Neuronal stem cell (in vitro differentiated cells): ENCODE data around the gene CAMK2B.
A peak's percentile ranks its signal among the peaks of the same experiment; 100 is the strongest.

ENCODE experiments used
- DNase-seq: peaks from one replicate; pipeline ENCODE4 v3.0.0-alpha.2; 2013; ENCODE audit warnings: low spot score
- H2AFZ ChIP-seq: one replicate; pipeline ENCODE4 v1.6.1; 2013; ENCODE audit warnings: mild to moderate bottlenecking, low read length, inconsistent platforms
- H2AK5ac ChIP-seq: 2 replicates; pipeline ENCODE4 v1.6.1; 2013; ENCODE audit warnings: low read depth, mild to moderate bottlenecking, inconsistent platforms, low read length, moderate library complexity, mixed read lengths
- H2BK120ac ChIP-seq: 2 replicates; pipeline ENCODE4 v1.6.1; 2013; ENCODE audit warnings: low read depth, mild to moderate bottlenecking, inconsistent platforms, low read length, moderate library complexity, mixed read lengths
- H2BK12ac ChIP-seq: one replicate; pipeline ENCODE4 v1.6.1; 2013; ENCODE audit warnings: low read length, inconsistent platforms
- H2BK15ac ChIP-seq: 2 replicates; pipeline ENCODE4 v1.6.1; 2013; ENCODE audit warnings: mild to moderate bottlenecking, low read length, inconsistent platforms, mixed read lengths
- H2BK5ac ChIP-seq: one replicate; pipeline ENCODE4 v1.6.1; 2013; ENCODE audit warnings: inconsistent platforms, mild to moderate bottlenecking, low read length, moderate library complexity
- H3K14ac ChIP-seq: one replicate; pipeline ENCODE4 v1.6.1; 2013; ENCODE audit warnings: low read length, inconsistent platforms
- H3K18ac ChIP-seq: 2 replicates; pipeline ENCODE4 v1.6.1; 2013; ENCODE audit warnings: low read length, inconsistent platforms
- H3K23ac ChIP-seq: 2 replicates; pipeline ENCODE4 v1.6.1; 2013; ENCODE audit warnings: low read depth, mild to moderate bottlenecking, mixed read lengths, low read length, inconsistent platforms; ENCODE audit not compliant: poor library complexity
- H3K27ac ChIP-seq: replicated peaks from 3 replicates; pipeline ENCODE4 v1.5.1; 2013; ENCODE audit warnings: low read length, inconsistent platforms
- H3K27me3 ChIP-seq, 3 experiments: 2 replicates each; pipeline ENCODE4 v1.6.1; 2013; ENCODE audit warnings: low read length in 3 of 3, mild to moderate bottlenecking in 2 of 3, inconsistent platforms in 1 of 3, low read depth in 1 of 3, mixed read lengths in 1 of 3, moderate library complexity in 1 of 3; ENCODE audit not compliant: control insufficient read depth in 3 of 3, insufficient read depth in 3 of 3
- H3K36me3 ChIP-seq, 2 donors: replicated peaks in 1 of 2; 2 replicates each; pipeline ENCODE4 v1.6.1; 2013; ENCODE audit warnings: low read length in 2 of 2; ENCODE audit not compliant: control insufficient read depth in 2 of 2, insufficient read depth in 2 of 2
- H3K4ac ChIP-seq: 2 replicates; pipeline ENCODE4 v1.6.1; 2013; ENCODE audit warnings: inconsistent platforms, mild to moderate bottlenecking, low read length, moderate library complexity
- H3K4me1 ChIP-seq, 2 donors: 1 replicate in 1 of 2; 2 replicates in 1 of 2; pipeline ENCODE4 v1.6.1; 2013; ENCODE audit warnings: low read length in 2 of 2, low read depth in 1 of 2; ENCODE audit not compliant: control insufficient read depth in 2 of 2, insufficient read depth in 1 of 2
- H3K4me2 ChIP-seq: one replicate; pipeline ENCODE4 v1.6.1; 2013; ENCODE audit warnings: mild to moderate bottlenecking, low read length, inconsistent platforms; ENCODE audit not compliant: insufficient read depth, poor library complexity, severe bottlenecking
- H3K4me3 ChIP-seq, 2 donors: 2 replicates each; pipeline ENCODE4 v1.5.1; 2013; ENCODE audit warnings: low read length in 2 of 2, mild to moderate bottlenecking in 2 of 2, inconsistent platforms in 1 of 2, moderate library complexity in 1 of 2
- H3K79me1 ChIP-seq: one replicate; pipeline ENCODE4 v1.6.1; 2013; ENCODE audit warnings: low read depth, mild to moderate bottlenecking, inconsistent platforms, low read length, moderate library complexity
- H3K9ac ChIP-seq: one replicate; pipeline ENCODE4 v1.6.1; 2013; ENCODE audit warnings: mild to moderate bottlenecking, low read depth, low read length, inconsistent platforms; ENCODE audit not compliant: poor library complexity
- H3K9me3 ChIP-seq, 2 donors: replicated peaks in 1 of 2; 2 replicates each; pipeline versions ENCODE3 to v1.6.1; 2013; ENCODE audit warnings: low read length in 2 of 2, mild to moderate bottlenecking in 2 of 2, inconsistent platforms in 1 of 2, low read depth in 1 of 2, mixed read lengths in 1 of 2, moderate library complexity in 1 of 2; ENCODE audit not compliant: control insufficient read depth in 2 of 2, insufficient read depth in 1 of 2
- H4K8ac ChIP-seq: one replicate; pipeline ENCODE4 v1.6.1; 2013; ENCODE audit warnings: low read depth, mild to moderate bottlenecking, inconsistent platforms, low read length, moderate library complexity
- H4K91ac ChIP-seq: one replicate; pipeline ENCODE4 v1.6.1; 2013; ENCODE audit warnings: low read length, low read depth, mild to moderate bottlenecking, inconsistent platforms; ENCODE audit not compliant: poor library complexity
- WGBS, 2 donors: extraction: QIAGEN DNeasy Blood & Tissue Kit; methylation state at CpG; one replicate each; pipeline ENCODE4 v1.1.7; 2013; ENCODE audit warnings: missing lambda C conversion rate in 2 of 2, mixed read lengths in 1 of 2; ENCODE audit not compliant: insufficient read length in 2 of 2, insufficient replicate concordance in 1 of 2; ENCODE audit errors: extremely low coverage in 2 of 2; 5-methylcytosine and 5-hydroxymethylcytosine counted together

CAMK2B gene

GRCh38 chr7:44213206-44213876 lies 112.1 kb downstream of the CAMK2B start:
- no peaks in the 10 kb centered on the region for H3K27me3 ChIP-seq

GRCh38 chr7:44212581-44213184 lies 112.7 kb downstream of the CAMK2B start:
- peaks cover 8 to 12% of the 10 kb centered on the region in 2 donors for H3K4me1 ChIP-seq
- no peak overlapping the region for H3K4me3 ChIP-seq
- no peak for DNase-seq
- no peak overlapping the region for H3K9ac ChIP-seq
- H3K27me3 ChIP-seq: no peaks in the 10 kb centered on the region
- no peak overlapping the region for H3K27ac ChIP-seq
- no peak overlapping the region for H2BK120ac ChIP-seq
- no peak overlapping the region for H2BK15ac ChIP-seq
- H3K4ac ChIP-seq: no peak overlapping the region
- no peak overlapping the region for H2BK12ac ChIP-seq
- no peak overlapping the region for H3K4me2 ChIP-seq
- H4K8ac ChIP-seq: no peak overlapping the region
- H3K79me1 ChIP-seq: no peaks in the 10 kb centered on the region
- H4K91ac ChIP-seq: no peak overlapping the region
- no peak overlapping the region for H2AK5ac ChIP-seq
- H3K9me3 ChIP-seq: no peaks in the 10 kb centered on the region
- H3K23ac ChIP-seq: no peak overlapping the region
- no CpG with 5 or more reads among the region's 7 CpGs for WGBS, 2 donors
- H3K18ac ChIP-seq: no peak overlapping the region
- H3K36me3 ChIP-seq: peaks cover 35 to 64% of the 10 kb centered on the region in 2 donors
- no peak overlapping the region for H3K14ac ChIP-seq
- H2AFZ ChIP-seq: no peak overlapping the region
- H2BK5ac ChIP-seq: no peak overlapping the region

More at GRCh38 chr7:44213206-44213876, 112.1 kb downstream of the CAMK2B start:
- Histone ChIP-seq H3K27ac (no peak overlapping the region), H3K23ac (peak overlapping the region; percentile 7), H3K9ac (no peak overlapping the region), H3K79me1 (no peaks in the 10 kb centered on the region), H4K91ac (no peak overlapping the region), H3K9me3 (no peaks in the 10 kb centered on the region), H3K4me1 (peaks cover 14 to 16% of the 10 kb centered on the region in 2 donors), H3K18ac (no peak overlapping the region), H3K4me2 (no peak overlapping the region), H2AFZ (no peak overlapping the region), H2BK120ac (no peak overlapping the region), H4K8ac (no peak overlapping the region), H2AK5ac (no peak overlapping the region), H2BK15ac (no peak overlapping the region), H2BK12ac (no peak overlapping the region), H3K4ac (no peak overlapping the region), H2BK5ac (no peak overlapping the region), H3K36me3 (peaks cover 30 to 57% of the 10 kb centered on the region in 2 donors), H3K14ac (peak overlapping the region; percentile 33), H3K4me3 (no peak overlapping the region)
- WGBS, 2 donors: no CpG with 5 or more reads among the region's 3 CpGs
- DNase-seq: no peak

GRCh38 chr7:44212018-44212417 lies 113.4 kb downstream of the CAMK2B start:
- Histone ChIP-seq H2BK15ac (no peak overlapping the region), H2BK120ac (no peak overlapping the region), H3K18ac (no peak overlapping the region), H2BK12ac (no peak overlapping the region), H3K27ac (no peak overlapping the region), H4K8ac (no peak overlapping the region), H3K9ac (no peak overlapping the region), H2AFZ (no peak overlapping the region), H3K27me3 (no peaks in the 10 kb centered on the region), H3K4me1 (peaks cover 5 to 9% of the 10 kb centered on the region in 2 donors), H2AK5ac (no peak overlapping the region), H2BK5ac (no peak overlapping the region), H3K23ac (no peak overlapping the region), H3K9me3 (no peaks in the 10 kb centered on the region), H3K14ac (no peak overlapping the region), H3K79me1 (no peaks in the 10 kb centered on the region), H3K4me2 (no peak overlapping the region), H3K4ac (no peak overlapping the region), H4K91ac (no peak overlapping the region), H3K4me3 (no peak overlapping the region), H3K36me3 (peaks cover 40 to 70% of the 10 kb centered on the region in 2 donors)
- DNase-seq: no peak
- WGBS, 2 donors: no CpG with 5 or more reads among the region's 6 CpGs

- peaks cover 45 to 78% of the 10 kb centered on the region in 2 donors for H3K36me3 ChIP-seq
- H3K4me2 ChIP-seq: no peak overlapping the region
- no peak for DNase-seq
- no peak overlapping the region for H3K18ac ChIP-seq
- H2AK5ac ChIP-seq: no peak overlapping the region
- WGBS, 2 donors: no CpG with 5 or more reads among the region's 10 CpGs
- no peak overlapping the region for H2AFZ ChIP-seq
- H2BK15ac ChIP-seq: no peak overlapping the region
- H3K27ac ChIP-seq: no peak overlapping the region
- H2BK5ac ChIP-seq: no peak overlapping the region
- H2BK120ac ChIP-seq: no peak overlapping the region
- H3K4me3 ChIP-seq: no peak overlapping the region
- H3K4ac ChIP-seq: no peak overlapping the region
- H3K9me3 ChIP-seq: no peaks in the 10 kb centered on the region
- peaks cover 2 to 9% of the 10 kb centered on the region in 2 donors for H3K4me1 ChIP-seq
- no peak overlapping the region for H4K8ac ChIP-seq
- H3K79me1 ChIP-seq: no peaks in the 10 kb centered on the region
- H3K9ac ChIP-seq: no peak overlapping the region
- H4K91ac ChIP-seq: peak overlapping the region; percentile 25
- H3K14ac ChIP-seq: no peak overlapping the region
- no peaks in the 10 kb centered on the region for H3K27me3 ChIP-seq
- no peak overlapping the region for H2BK12ac ChIP-seq
- H3K23ac ChIP-seq: no peak overlapping the region
Observed at GRCh38 chr7:44211126-44211675, 114.2 kb downstream of the CAMK2B start.
